SH-SY5Y (cell line): ENCODE measurements around the gene CLDN9.

Source experiments
- GATA2 ChIP-seq: IDR thresholded peaks from 2 replicates; pipeline ENCODE4 v1.6.1; 2011; ENCODE audit warnings: mild to moderate bottlenecking, low read depth, low read length
- GATA3 ChIP-seq: IDR thresholded peaks from 2 replicates; pipeline ENCODE4 v1.6.1; 2011; ENCODE audit warnings: low read depth, mild to moderate bottlenecking, low read length, moderate library complexity

CLDN9 gene

GRCh38 chr16:2970563-2970962, 42.2 kb upstream of the CLDN9 start:
- TF ChIP-seq GATA3 (no peak), GATA2 (no peak)

- no peak for TF ChIP-seq GATA2
- TF ChIP-seq GATA3, result no peak
Measured at GRCh38 chr16:2971134-2971984, 41.4 kb upstream of the CLDN9 start.

GRCh38 chr16:2971985-2972784, 40.5 kb upstream of the CLDN9 start:
- TF ChIP-seq GATA3, result no peak
- TF ChIP-seq GATA2, result no peak

DNA sequence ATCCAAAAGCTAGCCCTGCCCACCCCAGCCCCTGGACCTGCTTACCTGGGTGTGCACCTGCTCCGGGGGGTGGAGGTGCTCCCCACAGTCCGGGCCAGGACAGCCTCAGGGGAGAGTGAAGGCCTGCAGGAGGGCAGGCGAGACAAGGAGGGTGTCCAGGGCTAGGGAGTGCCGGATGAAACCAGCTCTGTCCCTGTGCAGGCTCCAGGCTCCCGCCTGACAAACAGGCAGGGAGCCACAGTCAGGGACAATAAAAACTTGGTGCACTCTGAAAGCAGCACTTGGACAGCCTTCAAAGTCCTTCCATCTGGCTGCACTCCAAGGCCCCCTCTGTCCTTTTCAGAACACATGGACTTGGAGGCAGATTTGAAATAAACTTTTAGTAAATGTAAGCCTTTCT, 39.6 kb upstream of the CLDN9 start:
- TF ChIP-seq GATA3, result no peak
- TF ChIP-seq GATA2, result no peak

DNA sequence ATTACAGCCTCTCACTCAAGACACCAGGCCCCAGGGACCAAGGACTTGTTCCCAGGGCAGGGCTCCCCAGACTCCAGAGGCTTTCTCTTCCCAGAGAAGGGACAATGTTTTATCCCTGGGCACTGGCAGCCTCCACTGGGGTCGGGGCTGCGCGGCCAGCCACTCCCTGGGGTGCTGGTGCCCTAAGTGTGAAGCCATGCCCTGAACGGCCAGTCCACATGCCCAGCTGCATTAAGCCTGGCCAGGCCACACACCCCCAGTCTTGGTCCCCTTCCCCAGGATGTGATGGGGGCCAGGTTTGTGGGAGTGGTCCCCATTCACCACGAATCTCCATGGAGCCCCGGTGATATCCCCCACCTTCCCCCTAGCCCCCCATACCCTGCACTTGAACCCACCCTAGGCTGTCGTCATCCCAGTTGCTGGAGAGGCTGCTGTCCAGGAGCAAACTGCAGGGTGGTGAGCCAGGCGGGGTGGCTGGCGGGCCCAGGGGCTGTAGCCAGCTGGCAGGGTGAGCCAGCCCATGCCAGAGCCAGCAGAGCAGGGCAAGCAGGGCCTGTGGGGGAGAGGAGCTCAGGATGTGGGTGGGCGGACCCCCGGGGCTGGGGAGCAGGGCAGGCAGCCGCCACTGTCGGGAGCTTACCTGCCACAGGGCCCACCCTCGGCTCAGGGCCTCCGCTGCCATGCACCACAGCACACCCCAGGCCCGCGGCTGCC, 39.0 kb upstream of the CLDN9 start:
- TF ChIP-seq GATA3 (no peak), GATA2 (no peak)

DNA sequence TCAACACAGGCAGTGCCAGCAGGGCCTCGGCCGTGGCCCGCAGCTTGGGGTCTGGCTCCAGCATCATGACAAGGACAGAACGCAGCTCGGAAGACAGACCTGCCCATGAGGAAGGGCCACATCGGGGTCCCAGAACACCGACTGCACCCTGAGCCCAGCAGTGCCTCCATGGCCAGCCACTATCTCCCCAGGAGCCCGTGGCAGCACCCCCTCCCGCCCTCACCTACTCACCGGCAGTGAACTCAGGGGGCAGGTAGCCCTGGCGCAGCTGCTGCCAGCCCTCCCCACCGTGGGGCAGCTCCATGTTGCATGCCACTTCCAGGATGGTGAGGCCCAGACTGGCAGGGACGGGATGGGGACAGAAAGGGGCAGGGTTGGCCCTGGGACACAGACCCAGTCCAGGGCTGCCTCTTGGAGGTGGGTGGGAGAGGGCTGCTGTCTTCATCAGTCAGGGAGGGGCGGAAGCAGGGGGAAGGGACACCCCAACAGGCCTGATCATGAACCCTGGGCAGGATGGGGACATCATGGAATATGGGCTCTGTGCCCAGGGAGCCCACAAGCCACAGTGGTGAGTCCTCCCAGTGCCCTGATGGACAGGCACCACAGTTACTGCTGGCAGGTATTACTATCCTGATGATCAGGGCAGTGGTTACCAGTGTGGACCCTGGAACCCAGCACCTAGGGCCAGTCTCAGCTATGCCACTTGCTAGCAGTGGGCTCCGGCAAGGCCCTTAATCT, 38.2 kb upstream of the CLDN9 start:
- TF ChIP-seq GATA3, result no peak
- TF ChIP-seq GATA2, result no peak

- no peak for TF ChIP-seq GATA3
- no peak for TF ChIP-seq GATA2
Measured at GRCh38 chr16:2975161-2975795, 37.4 kb upstream of the CLDN9 start.

GRCh38 chr16:2976201-2976600, 36.5 kb upstream of the CLDN9 start:
- TF ChIP-seq GATA3 (no peak), GATA2 (no peak)

DNA sequence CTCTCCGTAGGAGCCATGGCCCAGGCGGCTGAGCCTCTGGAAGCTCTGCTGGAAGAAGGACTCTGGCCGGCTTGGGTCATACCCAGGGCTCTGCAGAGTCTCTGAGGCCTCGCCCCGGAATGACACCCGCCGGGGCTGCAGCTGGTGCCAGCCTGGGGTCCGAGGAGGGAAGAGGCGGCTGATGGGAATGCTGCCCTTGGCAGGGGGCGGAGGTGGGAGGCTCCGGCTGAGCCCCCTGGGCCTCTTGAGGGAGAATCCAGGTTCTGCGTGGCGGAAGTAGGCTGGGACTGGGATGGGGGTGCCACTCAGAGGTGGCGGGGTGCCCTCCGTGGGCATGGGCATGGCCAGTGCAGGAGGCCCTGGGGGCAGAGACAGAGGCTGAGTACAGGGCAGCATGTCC, 36.0 kb upstream of the CLDN9 start:
- no peak for TF ChIP-seq GATA2
- TF ChIP-seq GATA3, result no peak

DNA sequence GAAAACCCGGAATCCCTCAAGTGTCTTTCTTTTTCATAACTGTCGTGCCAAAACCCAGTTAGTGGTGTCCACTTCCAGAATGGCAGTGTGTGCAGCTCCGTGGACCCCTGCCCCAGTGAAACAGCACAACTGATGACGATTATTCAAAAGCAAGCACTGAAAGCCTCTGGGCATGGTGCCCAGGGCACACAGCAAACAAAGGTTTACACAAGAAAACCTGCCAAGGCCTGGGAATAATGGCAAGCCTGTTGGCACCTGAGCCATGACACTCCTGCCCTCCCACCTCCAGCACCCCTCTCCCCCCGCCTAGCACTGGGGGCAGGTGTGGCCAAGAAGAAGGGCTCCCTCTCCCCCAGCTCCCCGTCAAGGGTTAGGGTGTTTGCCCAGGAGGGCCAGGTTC, 35.3 kb upstream of the CLDN9 start:
- TF ChIP-seq GATA3 (no peak), GATA2 (no peak)

DNA sequence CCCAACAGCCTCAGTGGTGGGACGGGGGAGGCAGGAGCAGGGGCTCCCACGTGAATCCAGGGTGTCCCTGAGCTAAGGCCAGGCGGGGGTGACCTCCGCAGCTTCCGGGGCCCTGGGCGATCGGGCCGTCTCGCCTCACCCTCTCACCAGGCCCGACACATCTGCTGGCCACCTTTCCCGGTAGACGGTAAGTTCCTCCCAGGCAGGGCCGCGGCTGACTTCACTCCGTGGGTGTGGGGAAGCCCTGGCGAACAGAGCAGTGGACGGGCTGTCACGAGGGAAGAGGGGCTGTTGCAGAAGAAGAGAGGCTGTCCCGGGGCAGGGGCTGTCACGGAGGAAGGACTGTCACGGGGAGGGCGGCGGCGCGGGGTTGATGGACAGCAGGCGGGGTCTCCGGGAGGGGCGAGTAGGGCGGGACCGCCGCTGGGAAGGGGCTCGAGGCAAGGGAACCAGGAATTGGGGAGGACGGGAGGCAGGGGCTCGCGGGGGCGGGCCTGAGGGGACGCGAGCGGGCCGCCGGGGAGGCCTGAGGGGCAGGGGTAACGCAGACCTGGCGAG, 33.0 kb upstream of the CLDN9 start:
- no peak for TF ChIP-seq GATA2
- no peak for TF ChIP-seq GATA3

- TF ChIP-seq GATA2 (no peak), GATA3 (no peak)
Measured at GRCh38 chr16:2980227-2981176, 32.2 kb upstream of the CLDN9 start, which contains the start of gene PKMYT1. TSS of gene PKMYT1 (minus strand) at chr16:2980446. CDS start at chr16:2979657, 789 bp downstream.
